Ascending aorta (tissue), 2 donors: ENCODE measurements around the gene CCR5. TPM values are rescaled to one million over a fixed set of nuclear protein-coding genes. Genes with fewer than 3 reads are reported as not detected.
"Not testable (repeated sequence)": the region's sequence is repeated elsewhere in the genome, so short reads cannot be mapped to it uniquely, and the experiment has no call there.

Experiments
- DNase-seq, 2 donors: peaks; one replicate each; pipeline ENCODE4 v3.0.0-alpha.2; 2019; ENCODE audit warnings: low spot score in 2 of 2
- H3K27ac ChIP-seq, 2 donors: fragments of 200-600 bp; sonication (generic); one replicate each; pipeline ENCODE4 v1.5.1; 2016 to 2017; ENCODE audit warnings: mild to moderate bottlenecking in 1 of 2
- H3K27me3 ChIP-seq: fragments of 200-600 bp; sonication (generic); one replicate; pipeline ENCODE4 v1.5.1; 2017
- H3K36me3 ChIP-seq, 2 donors: fragments of 200-600 bp; sonication (generic); one replicate each; pipeline ENCODE4 v1.5.1; 2016
- H3K4me1 ChIP-seq, 2 donors: fragments of 200-600 bp; sonication (generic); one replicate each; pipeline ENCODE4 v1.5.1; 2016 to 2017; ENCODE audit warnings: mild to moderate bottlenecking in 1 of 2
- H3K4me3 ChIP-seq, 2 donors: fragments of 200-600 bp; sonication (generic); one replicate each; pipeline ENCODE4 v1.5.1; 2016 to 2017; ENCODE audit warnings: mild to moderate bottlenecking in 1 of 2
- H3K9me3 ChIP-seq, 2 donors: fragments of 200-600 bp; sonication (generic); one replicate each; pipeline ENCODE4 v1.5.1; 2016
- CTCF ChIP-seq, 3 experiments: fragments of 200-600 bp in 2 of 3; fragments of 450-650 bp in 1 of 3; sonication (generic) in 2 of 3; IDR thresholded peaks; one replicate each; pipeline ENCODE4 v1.5.1; 2016 to 2019; ENCODE audit warnings: antibody characterized with exemption in 3 of 3, mild to moderate bottlenecking in 1 of 3, moderate library complexity in 1 of 3
- intact Hi-C: fragments of 100-400 bp; cut with DNase I; formaldehyde crosslinking; loops from one replicate; pipeline ENCODE4 v1.15.1; 2023
- total RNA-seq: library from RNA; depleted of rRNA; stranded (reverse); fragments of >200 nt; gene quantifications from one replicate; pipeline ENCODE4 v1.1.0, GENCODE V29; 2016

The CCR5 gene
- total RNA-seq, result not detected

GRCh38 chr3:46370839-46371518 is at the start of gene CCR5:
Gene CCR5, plus strand, starts transcription at chr3:46370946. Its CDS starts 1,957 bp downstream, at chr3:46372903.
- Histone ChIP-seq H3K9me3 (no peaks in the 10 kb centered on the region), H3K27ac (no peak within 1 kb of the TSS), H3K27me3 (no peaks in the 10 kb centered on the region), H3K4me1 (no peaks in the 10 kb centered on the region), H3K36me3 (no peaks in the 10 kb centered on the region), H3K4me3 (no peak within 1 kb of the TSS)
- TF ChIP-seq CTCF (IDR thresholded peaks at IDR 0.05), result no peak
- intact Hi-C loops, result no loop called here
- DNase-seq, result no peak

- Histone ChIP-seq H3K36me3 (no peaks in the 10 kb centered on the region), H3K9me3 (no peaks in the 10 kb centered on the region), H3K27me3 (no peaks in the 10 kb centered on the region), H3K27ac (no peak overlapping the region), H3K4me1 (no peaks in the 10 kb centered on the region), H3K4me3 (no peak overlapping the region)
- no peak for TF ChIP-seq CTCF (IDR thresholded peaks at IDR 0.05)
- DNase-seq, result no peak
- intact Hi-C loops, result no loop called here
Observed at GRCh38 chr3:46321461-46322104, 49.2 kb upstream of the CCR5 start.

GRCh38 chr3:46324036-46324435 is 46.7 kb upstream of the CCR5 start:
- Histone ChIP-seq H3K4me1 (no peaks in the 10 kb centered on the region), H3K9me3 (no peaks in the 10 kb centered on the region), H3K27me3 (no peaks in the 10 kb centered on the region), H3K4me3 (no peak overlapping the region), H3K36me3 (no peaks in the 10 kb centered on the region), H3K27ac (no peak overlapping the region)
- no peak for DNase-seq
- intact Hi-C loops, result no loop called here
- no peak for TF ChIP-seq CTCF (IDR thresholded peaks at IDR 0.05)

GRCh38 chr3:46325645-46326300 is 45.0 kb upstream of the CCR5 start:
- no peak overlapping the region for H3K27ac ChIP-seq
- no peaks in the 10 kb centered on the region for H3K4me1 ChIP-seq
- no peaks in the 10 kb centered on the region for H3K36me3 ChIP-seq
- no peak for TF ChIP-seq CTCF (IDR thresholded peaks at IDR 0.05)
- intact Hi-C loops, result no loop called here
- DNase-seq, result no peak
- H3K4me3 ChIP-seq, result no peak overlapping the region
- H3K9me3 ChIP-seq, result no peaks in the 10 kb centered on the region
- no peaks in the 10 kb centered on the region for H3K27me3 ChIP-seq

- H3K9me3 ChIP-seq, H3K36me3 ChIP-seq, H3K4me3 ChIP-seq, H3K4me1 ChIP-seq, H3K27me3 ChIP-seq, H3K27ac ChIP-seq, intact Hi-C loops, DNase-seq: not testable (repeated sequence)
Observed at GRCh38 chr3:46330676-46331075, 40.1 kb upstream of the CCR5 start.
